Rectal smooth muscle tissue (tissue), 1 donor: Measurements from ENCODE around the gene PDE2A.

Experiments
- H3K27ac ChIP-seq: one replicate; pipeline ENCODE4 v1.7.0; 2013; ENCODE audit warnings: low read depth, low read length, inconsistent platforms
- H3K27me3 ChIP-seq: one replicate; pipeline ENCODE4 v1.7.0; 2013; ENCODE audit warnings: low read length; ENCODE audit not compliant: control insufficient read depth, insufficient read depth
- H3K36me3 ChIP-seq: one replicate; pipeline ENCODE4 v1.7.0; 2013; ENCODE audit warnings: low read length; ENCODE audit not compliant: control insufficient read depth, insufficient read depth
- H3K4me1 ChIP-seq: one replicate; pipeline ENCODE4 v1.7.0; 2013; ENCODE audit warnings: low read length; ENCODE audit not compliant: control insufficient read depth, insufficient read depth
- H3K4me3 ChIP-seq: one replicate; pipeline ENCODE4 v1.7.0; 2013; ENCODE audit warnings: low read length
- H3K9ac ChIP-seq: one replicate; pipeline ENCODE4 v1.7.0; 2013; ENCODE audit warnings: low read length

Gene PDE2A

DNA sequence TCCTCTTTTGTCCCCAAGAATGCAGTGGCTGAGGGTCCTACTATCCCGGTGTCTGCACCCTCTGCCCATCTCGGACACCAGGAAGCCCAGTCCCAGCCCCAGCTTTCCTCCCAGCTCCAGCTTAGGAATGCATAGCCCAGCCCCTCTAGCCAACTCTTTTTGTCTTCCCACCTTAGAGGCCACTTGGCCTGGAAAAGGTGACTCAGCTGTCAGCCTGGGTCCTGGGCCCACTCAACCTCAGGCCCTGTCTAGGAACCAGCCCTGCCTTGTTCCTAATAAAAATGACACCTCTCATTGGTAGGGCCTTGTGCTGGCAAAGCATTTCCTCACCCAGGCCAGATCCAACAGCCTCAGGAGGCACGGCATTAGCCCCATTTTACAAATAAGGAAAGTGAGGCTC is 28.2 kb downstream of the PDE2A start:
- no peak overlapping the region for H3K27ac ChIP-seq
- no peaks in the 10 kb centered on the region for H3K36me3 ChIP-seq
- no peak overlapping the region for H3K4me3 ChIP-seq
- peaks cover 3% of the 10 kb centered on the region for H3K4me1 ChIP-seq
- H3K9ac ChIP-seq = no peak overlapping the region
- peaks cover 2% of the 10 kb centered on the region for H3K27me3 ChIP-seq

DNA sequence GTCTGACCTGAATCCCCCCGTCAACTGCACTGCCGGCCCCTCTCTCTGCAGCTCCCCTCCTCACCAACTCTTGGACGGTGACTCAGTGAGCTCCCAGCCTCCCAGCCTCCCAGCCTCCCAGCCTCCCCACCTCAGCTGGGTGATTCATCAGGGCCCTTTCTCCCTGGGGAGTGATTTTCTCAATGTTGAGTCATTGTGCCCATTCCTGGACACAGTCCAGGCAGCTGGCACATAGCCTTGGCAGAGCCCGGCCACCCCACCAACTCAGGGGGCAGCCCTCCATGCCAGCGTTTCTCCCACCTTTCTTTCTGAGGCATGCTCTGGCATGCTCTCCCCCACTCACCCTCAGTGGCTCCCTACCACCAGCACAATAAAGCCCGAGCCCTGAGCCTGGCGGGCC is 30.7 kb downstream of the PDE2A start:
- Histone ChIP-seq H3K36me3 (no peaks in the 10 kb centered on the region), H3K4me3 (no peak overlapping the region), H3K9ac (no peak overlapping the region), H3K4me1 (peaks cover 3% of the 10 kb centered on the region), H3K27me3 (peaks cover 2% of the 10 kb centered on the region), H3K27ac (no peak overlapping the region)

GRCh38 chr11:72642884-72643522 is 31.2 kb downstream of the PDE2A start:
- Histone ChIP-seq H3K4me3 (peak overlapping the region; percentile 60), H3K9ac (no peak overlapping the region), H3K27ac (no peak overlapping the region), H3K27me3 (peaks cover 2% of the 10 kb centered on the region), H3K36me3 (no peaks in the 10 kb centered on the region), H3K4me1 (peaks cover 3% of the 10 kb centered on the region)

DNA sequence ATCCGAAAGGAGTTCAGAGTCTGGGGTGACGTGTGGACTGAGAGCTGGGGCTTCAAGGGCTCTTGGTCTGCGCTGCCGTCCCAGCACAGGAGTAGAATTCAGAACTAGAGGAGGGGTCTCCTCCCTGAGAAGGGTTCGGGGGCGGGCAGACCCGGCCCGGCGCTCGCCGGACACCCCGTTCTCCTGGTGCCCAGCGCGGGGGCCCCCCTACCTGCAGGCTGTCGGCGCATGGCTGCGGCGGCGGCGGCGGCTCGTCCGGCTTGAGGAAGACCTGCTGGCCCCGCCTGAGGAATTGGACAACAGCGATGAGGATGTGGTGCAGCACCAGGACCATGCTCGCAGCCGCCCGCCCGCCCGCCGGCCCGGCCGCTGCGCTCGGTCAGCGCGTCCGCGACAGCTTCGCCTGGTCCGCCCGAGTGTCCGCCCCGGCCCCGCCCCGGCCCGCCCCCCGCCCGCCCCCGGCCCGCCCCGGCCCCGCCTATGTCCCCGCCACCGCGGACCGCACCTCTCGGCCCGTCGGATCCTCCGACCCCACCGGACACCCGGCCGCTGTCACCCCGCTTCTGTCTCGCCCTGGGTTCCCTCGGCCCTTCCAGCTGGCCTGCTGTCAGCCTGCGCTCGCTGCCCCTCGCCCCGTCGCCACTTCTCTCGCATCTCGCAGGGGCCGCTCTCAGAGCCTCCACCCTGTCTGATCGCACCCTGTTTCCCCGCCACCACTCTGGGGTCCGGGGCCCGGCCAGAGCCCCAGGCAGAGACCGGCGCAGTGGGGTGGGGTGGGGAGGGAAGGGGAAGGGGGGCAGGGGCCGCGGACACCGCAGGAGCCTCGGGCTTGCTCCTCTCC is 32.0 kb downstream of the PDE2A start:
- Histone ChIP-seq H3K4me1 (peaks cover 3% of the 10 kb centered on the region), H3K36me3 (no peaks in the 10 kb centered on the region), H3K27ac (peak overlapping the region; percentile 49), H3K9ac (no peak overlapping the region), H3K4me3 (peak overlapping the region; percentile 70), H3K27me3 (peaks cover 2% of the 10 kb centered on the region)

GRCh38 chr11:72641522-72642042 is 32.6 kb downstream of the PDE2A start:
- Histone ChIP-seq H3K9ac (no peak overlapping the region), H3K4me3 (peak overlapping the region; percentile 70), H3K36me3 (no peaks in the 10 kb centered on the region), H3K4me1 (peaks cover 3% of the 10 kb centered on the region), H3K27me3 (peaks cover 2% of the 10 kb centered on the region), H3K27ac (peak overlapping the region; percentile 8)

DNA sequence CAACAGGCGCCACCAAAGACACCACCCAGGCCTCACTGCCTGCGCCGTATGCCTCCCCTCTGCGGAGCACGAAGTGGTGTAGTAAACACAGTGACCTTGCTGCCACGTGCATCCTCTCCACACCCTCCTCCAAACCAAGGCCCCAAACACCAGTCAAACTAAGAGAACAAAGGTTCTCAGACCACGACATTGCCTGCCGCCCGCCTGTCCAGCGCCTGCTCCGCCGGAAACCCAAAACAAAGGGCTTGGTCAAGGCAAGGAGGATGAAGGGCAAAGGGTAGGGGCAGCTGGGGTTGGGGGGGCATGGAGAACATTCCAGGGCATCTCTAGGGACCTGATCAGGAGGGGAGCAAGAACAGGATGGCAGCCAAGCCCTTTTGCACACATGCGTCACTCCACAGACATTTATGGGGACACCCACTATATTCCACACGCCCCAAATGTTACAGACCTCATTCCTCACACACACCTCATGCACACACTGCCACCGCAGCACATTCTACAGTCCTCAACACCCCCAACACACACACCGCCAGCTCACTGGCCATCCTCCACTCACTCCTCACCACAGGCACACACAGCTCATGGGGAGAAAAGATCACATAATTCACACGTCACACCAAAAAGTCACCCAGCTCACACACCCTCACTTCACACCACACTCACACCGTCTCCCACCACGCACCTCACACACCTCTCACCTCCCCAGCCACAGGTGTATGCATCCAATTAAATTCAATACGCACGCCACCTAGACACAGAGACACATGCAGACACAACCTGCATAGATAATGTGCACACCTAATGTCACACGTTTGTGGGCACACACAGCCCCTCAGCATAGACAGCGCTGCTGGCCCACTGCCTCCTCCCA is 34.5 kb downstream of the PDE2A start:
- no peak overlapping the region for H3K9ac ChIP-seq
- no peaks in the 10 kb centered on the region for H3K36me3 ChIP-seq
- H3K4me1 ChIP-seq = peaks cover 3% of the 10 kb centered on the region
- no peak overlapping the region for H3K27ac ChIP-seq
- peak overlapping the region; percentile 70 for H3K4me3 ChIP-seq
- peaks cover 2% of the 10 kb centered on the region for H3K27me3 ChIP-seq

- peaks cover 5% of the 10 kb centered on the region for H3K4me1 ChIP-seq
- no peaks in the 10 kb centered on the region for H3K36me3 ChIP-seq
- H3K27me3 ChIP-seq = no peaks in the 10 kb centered on the region
- no peak overlapping the region for H3K9ac ChIP-seq
- H3K4me3 ChIP-seq = no peak overlapping the region
- no peak overlapping the region for H3K27ac ChIP-seq
Observed at GRCh38 chr11:72637926-72638325, 36.3 kb downstream of the PDE2A start.

GRCh38 chr11:72637198-72637597 is 37.0 kb downstream of the PDE2A start:
- H3K27ac ChIP-seq = no peak overlapping the region
- H3K27me3 ChIP-seq = no peaks in the 10 kb centered on the region
- H3K4me1 ChIP-seq = peaks cover 10% of the 10 kb centered on the region
- no peaks in the 10 kb centered on the region for H3K36me3 ChIP-seq
- H3K9ac ChIP-seq = no peak overlapping the region
- H3K4me3 ChIP-seq = no peak overlapping the region

DNA sequence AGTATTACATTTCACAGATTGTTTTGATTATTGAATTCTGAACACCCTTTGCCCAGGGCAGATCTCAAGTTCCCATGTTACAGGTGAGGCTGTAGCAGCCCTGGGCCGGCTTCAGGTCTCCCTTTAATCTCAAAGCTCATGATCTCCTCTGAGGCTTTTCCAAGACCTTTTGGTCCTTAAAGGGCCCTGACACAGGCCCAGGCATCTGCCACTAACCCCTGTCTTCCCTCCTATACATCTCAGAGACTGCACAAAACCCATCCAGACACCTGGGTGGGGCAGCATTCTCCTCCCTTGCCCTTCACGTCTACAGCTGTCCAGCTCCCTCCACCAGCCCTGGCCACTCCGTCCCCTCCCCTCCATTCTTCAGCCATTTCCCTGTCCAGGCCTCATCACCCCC is 37.8 kb downstream of the PDE2A start:
- H3K4me1 ChIP-seq = peaks cover 13% of the 10 kb centered on the region
- no peak overlapping the region for H3K27ac ChIP-seq
- H3K9ac ChIP-seq = no peak overlapping the region
- H3K4me3 ChIP-seq = no peak overlapping the region
- no peaks in the 10 kb centered on the region for H3K36me3 ChIP-seq
- no peaks in the 10 kb centered on the region for H3K27me3 ChIP-seq

DNA sequence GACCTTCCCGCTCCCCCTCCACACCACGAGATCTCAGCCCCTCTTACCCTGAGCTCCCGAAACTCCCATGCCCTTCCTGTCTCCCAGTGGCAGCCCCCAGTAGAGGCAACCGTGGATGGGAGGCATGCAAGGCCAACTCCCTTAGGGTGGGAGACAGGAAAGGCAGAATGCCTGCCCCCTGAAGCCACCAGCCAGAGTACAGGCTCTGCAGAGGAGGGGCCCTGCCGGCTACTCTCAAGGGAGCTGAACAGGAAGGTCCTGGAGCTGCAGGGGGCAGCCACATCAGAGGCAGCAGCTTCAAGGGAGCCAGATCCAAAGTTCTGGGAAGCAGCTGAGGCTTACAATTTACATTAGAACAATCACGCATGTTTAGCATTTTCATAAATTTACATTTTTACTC is 38.3 kb downstream of the PDE2A start:
- Histone ChIP-seq H3K36me3 (no peaks in the 10 kb centered on the region), H3K27me3 (no peaks in the 10 kb centered on the region), H3K4me1 (peaks cover 17% of the 10 kb centered on the region), H3K27ac (no peak overlapping the region), H3K9ac (no peak overlapping the region), H3K4me3 (no peak overlapping the region)

- H3K36me3 ChIP-seq = no peaks in the 10 kb centered on the region
- H3K27ac ChIP-seq = no peak overlapping the region
- no peak overlapping the region for H3K4me3 ChIP-seq
- H3K4me1 ChIP-seq = peaks cover 20% of the 10 kb centered on the region
- no peaks in the 10 kb centered on the region for H3K27me3 ChIP-seq
- no peak overlapping the region for H3K9ac ChIP-seq
Observed at GRCh38 chr11:72635309-72635915, 38.8 kb downstream of the PDE2A start.
